Fibroblast of villous mesenchyme (primary cell): ENCODE results near the gene C1QTNF1. TPM values are rescaled to one million over a fixed set of nuclear protein-coding genes. Genes with fewer than 3 reads are reported as not detected.

Experiments
- DNase-seq: peaks from one replicate; pipeline ENCODE4 v3.0.0-alpha.2; 2010; ENCODE audit warnings: low read depth
- H3K4me3 ChIP-seq: 2 replicates; pipeline ENCODE4 v1.5.1; 2011; ENCODE audit warnings: low read depth, mild to moderate bottlenecking, low read length
- CTCF ChIP-seq: IDR thresholded peaks from 2 replicates; pipeline ENCODE4 v1.5.1; 2012; ENCODE audit warnings: low read depth, mild to moderate bottlenecking, low read length; ENCODE audit not compliant: insufficient read depth
- total RNA-seq: library from RNA; depleted of rRNA; stranded (reverse); fragments of >200 nt; gene quantifications from 2 replicates; pipeline ENCODE4 v1.2.3, GENCODE V29; 2012

Gene C1QTNF1
- total RNA-seq, 1 donor: 63.5 TPM

- no peak for TF ChIP-seq CTCF
- no peak for DNase-seq
- no peak overlapping the region for H3K4me3 ChIP-seq
Observed at GRCh38 chr17:79034931-79035485, 11.0 kb downstream of the C1QTNF1 start.

- TF ChIP-seq CTCF: no peak
- DNase-seq: no peak
- H3K4me3 ChIP-seq: no peak overlapping the region
Observed at GRCh38 chr17:79035686-79036085, 11.7 kb downstream of the C1QTNF1 start.

- TF ChIP-seq CTCF: no peak
- DNase-seq: no peak
- H3K4me3 ChIP-seq: no peak overlapping the region
Observed at GRCh38 chr17:79036181-79036580, 12.2 kb downstream of the C1QTNF1 start.

GRCh38 chr17:79036596-79036995 lies 12.6 kb downstream of the C1QTNF1 start:
- no peak overlapping the region for H3K4me3 ChIP-seq
- DNase-seq: peak; percentile 96
- TF ChIP-seq CTCF: no peak

GRCh38 chr17:79038545-79039135 lies 14.7 kb downstream of the C1QTNF1 start:
- TF ChIP-seq CTCF: no peak
- DNase-seq: peak; percentile 97
- no peak overlapping the region for H3K4me3 ChIP-seq

GRCh38 chr17:79039171-79039570 lies 15.2 kb downstream of the C1QTNF1 start:
- DNase-seq: no peak
- no peak overlapping the region for H3K4me3 ChIP-seq
- TF ChIP-seq CTCF: no peak

GRCh38 chr17:79039886-79040285 lies 15.9 kb downstream of the C1QTNF1 start:
- no peak for DNase-seq
- TF ChIP-seq CTCF: no peak
- H3K4me3 ChIP-seq: no peak overlapping the region
